Measurements from ENCODE around the gene CLIC3.

The CLIC3 gene

GRCh38 chr9:136960938-136961275 lies 35.5 kb downstream of the CLIC3 start:
- H3K36me3 ChIP-seq (ENCODE audit: control insufficient read depth in 5 of 5, insufficient read depth in 5 of 5, low read length in 5 of 5): no peaks in the 10 kb centered on the region
- H3K4me1 ChIP-seq (ENCODE audit: control insufficient read depth in 5 of 5, insufficient read depth in 5 of 5, low read length in 5 of 5): peaks cover 2 to 22% (median 12%) of the 10 kb centered on the region in 5 donors
- peaks cover 0 to 4% (median 0%) of the 10 kb centered on the region in 5 donors for H3K9me3 ChIP-seq (ENCODE audit: control insufficient read depth in 5 of 5, low read length in 5 of 5)
- H3K27ac ChIP-seq (ENCODE audit: low read depth, low read length): no peak overlapping the region
- no peak overlapping the region for H3K9ac ChIP-seq (ENCODE audit: low read length in 5 of 5)
- H3K27me3 ChIP-seq (ENCODE audit: control insufficient read depth in 5 of 5, insufficient read depth in 4 of 5, low read length in 5 of 5): peaks cover 0 to 3% (median 0%) of the 10 kb centered on the region in 5 donors
- H3K4me3 ChIP-seq (ENCODE audit: low read depth in 1 of 5, low read length in 5 of 5): no peak overlapping the region

GRCh38 chr9:136960212-136960937 lies 36.0 kb downstream of the CLIC3 start:
- Histone ChIP-seq H3K9ac (ENCODE audit: low read length in 5 of 5) (no peak overlapping the region), H3K9me3 (ENCODE audit: control insufficient read depth in 5 of 5, low read length in 5 of 5) (peaks cover 0 to 4% (median 0%) of the 10 kb centered on the region in 5 donors), H3K27ac (ENCODE audit: low read depth, low read length) (no peak overlapping the region), H3K36me3 (ENCODE audit: control insufficient read depth in 5 of 5, insufficient read depth in 5 of 5, low read length in 5 of 5) (no peaks in the 10 kb centered on the region), H3K4me1 (ENCODE audit: control insufficient read depth in 5 of 5, insufficient read depth in 5 of 5, low read length in 5 of 5) (peaks cover 2 to 20% (median 12%) of the 10 kb centered on the region in 5 donors), H3K27me3 (ENCODE audit: control insufficient read depth in 5 of 5, insufficient read depth in 4 of 5, low read length in 5 of 5) (no peaks in the 10 kb centered on the region), H3K4me3 (ENCODE audit: low read depth in 1 of 5, low read length in 5 of 5) (no peak overlapping the region)

GRCh38 chr9:136958898-136959850 lies 37.2 kb downstream of the CLIC3 start:
- no peak overlapping the region for H3K27ac ChIP-seq (ENCODE audit: low read depth, low read length)
- no peak overlapping the region for H3K4me3 ChIP-seq (ENCODE audit: low read depth in 1 of 5, low read length in 5 of 5)
- H3K27me3 ChIP-seq (ENCODE audit: control insufficient read depth in 5 of 5, insufficient read depth in 4 of 5, low read length in 5 of 5): peaks cover 0 to 4% (median 0%) of the 10 kb centered on the region in 5 donors
- H3K9me3 ChIP-seq (ENCODE audit: control insufficient read depth in 5 of 5, low read length in 5 of 5): peaks cover 0 to 4% (median 0%) of the 10 kb centered on the region in 5 donors
- H3K36me3 ChIP-seq (ENCODE audit: control insufficient read depth in 5 of 5, insufficient read depth in 5 of 5, low read length in 5 of 5): no peaks in the 10 kb centered on the region
- H3K9ac ChIP-seq (ENCODE audit: low read length in 5 of 5): no peak overlapping the region
- peaks cover 2 to 19% (median 9%) of the 10 kb centered on the region in 5 donors for H3K4me1 ChIP-seq (ENCODE audit: control insufficient read depth in 5 of 5, insufficient read depth in 5 of 5, low read length in 5 of 5)

GRCh38 chr9:136958473-136958872 lies 37.9 kb downstream of the CLIC3 start:
- H3K9ac ChIP-seq (ENCODE audit: low read length in 5 of 5): no peak overlapping the region
- H3K36me3 ChIP-seq (ENCODE audit: control insufficient read depth in 5 of 5, insufficient read depth in 5 of 5, low read length in 5 of 5): no peaks in the 10 kb centered on the region
- peaks cover 0 to 4% (median 0%) of the 10 kb centered on the region in 5 donors for H3K27me3 ChIP-seq (ENCODE audit: control insufficient read depth in 5 of 5, insufficient read depth in 4 of 5, low read length in 5 of 5)
- peaks cover 2 to 19% (median 9%) of the 10 kb centered on the region in 5 donors for H3K4me1 ChIP-seq (ENCODE audit: control insufficient read depth in 5 of 5, insufficient read depth in 5 of 5, low read length in 5 of 5)
- H3K9me3 ChIP-seq (ENCODE audit: control insufficient read depth in 5 of 5, low read length in 5 of 5): peaks cover 0 to 4% (median 0%) of the 10 kb centered on the region in 5 donors
- H3K4me3 ChIP-seq (ENCODE audit: low read depth in 1 of 5, low read length in 5 of 5): no peak overlapping the region
- H3K27ac ChIP-seq (ENCODE audit: low read depth, low read length): no peak overlapping the region

GRCh38 chr9:136957901-136958300 lies 38.5 kb downstream of the CLIC3 start:
- Histone ChIP-seq H3K4me3 (ENCODE audit: low read depth in 1 of 5, low read length in 5 of 5) (no peak overlapping the region), H3K4me1 (ENCODE audit: control insufficient read depth in 5 of 5, insufficient read depth in 5 of 5, low read length in 5 of 5) (peaks cover 2 to 15% (median 9%) of the 10 kb centered on the region in 5 donors), H3K9me3 (ENCODE audit: control insufficient read depth in 5 of 5, low read length in 5 of 5) (peaks cover 0 to 4% (median 0%) of the 10 kb centered on the region in 5 donors), H3K9ac (ENCODE audit: low read length in 5 of 5) (no peak overlapping the region), H3K27ac (ENCODE audit: low read depth, low read length) (no peak overlapping the region), H3K36me3 (ENCODE audit: control insufficient read depth in 5 of 5, insufficient read depth in 5 of 5, low read length in 5 of 5) (no peaks in the 10 kb centered on the region), H3K27me3 (ENCODE audit: control insufficient read depth in 5 of 5, insufficient read depth in 4 of 5, low read length in 5 of 5) (peaks cover 0 to 4% (median 0%) of the 10 kb centered on the region in 5 donors)

- no peak overlapping the region for H3K27ac ChIP-seq (ENCODE audit: low read depth, low read length)
- H3K9ac ChIP-seq (ENCODE audit: low read length in 5 of 5): no peak overlapping the region
- no peak overlapping the region for H3K4me3 ChIP-seq (ENCODE audit: low read depth in 1 of 5, low read length in 5 of 5)
- peaks cover 2 to 14% (median 9%) of the 10 kb centered on the region in 5 donors for H3K4me1 ChIP-seq (ENCODE audit: control insufficient read depth in 5 of 5, insufficient read depth in 5 of 5, low read length in 5 of 5)
- H3K27me3 ChIP-seq (ENCODE audit: control insufficient read depth in 5 of 5, insufficient read depth in 4 of 5, low read length in 5 of 5): peaks cover 0 to 4% (median 0%) of the 10 kb centered on the region in 5 donors
- H3K9me3 ChIP-seq (ENCODE audit: control insufficient read depth in 5 of 5, low read length in 5 of 5): peaks cover 0 to 4% (median 0%) of the 10 kb centered on the region in 5 donors
- no peaks in the 10 kb centered on the region for H3K36me3 ChIP-seq (ENCODE audit: control insufficient read depth in 5 of 5, insufficient read depth in 5 of 5, low read length in 5 of 5)
Measured at GRCh38 chr9:136957461-136957860, 38.9 kb downstream of the CLIC3 start.

- Histone ChIP-seq H3K36me3 (ENCODE audit: control insufficient read depth in 5 of 5, insufficient read depth in 5 of 5, low read length in 5 of 5) (no peaks in the 10 kb centered on the region), H3K9me3 (ENCODE audit: control insufficient read depth in 5 of 5, low read length in 5 of 5) (peaks cover 0 to 4% (median 0%) of the 10 kb centered on the region in 5 donors), H3K9ac (ENCODE audit: low read length in 5 of 5) (no peak overlapping the region)
Measured at GRCh38 chr9:136956604-136957003, 39.8 kb downstream of the CLIC3 start.

GRCh38 chr9:136955943-136956335 lies 40.4 kb downstream of the CLIC3 start:
- Histone ChIP-seq H3K9ac (ENCODE audit: low read length in 5 of 5) (no peak overlapping the region), H3K27ac (ENCODE audit: low read depth, low read length) (no peak overlapping the region), H3K36me3 (ENCODE audit: control insufficient read depth in 5 of 5, insufficient read depth in 5 of 5, low read length in 5 of 5) (no peaks in the 10 kb centered on the region), H3K9me3 (ENCODE audit: control insufficient read depth in 5 of 5, low read length in 5 of 5) (peaks cover 0 to 4% (median 0%) of the 10 kb centered on the region in 5 donors), H3K4me3 (ENCODE audit: low read depth in 1 of 5, low read length in 5 of 5) (no peak overlapping the region), H3K4me1 (ENCODE audit: control insufficient read depth in 5 of 5, insufficient read depth in 5 of 5, low read length in 5 of 5) (peaks cover 0 to 2% (median 1%) of the 10 kb centered on the region in 5 donors), H3K27me3 (ENCODE audit: control insufficient read depth in 5 of 5, insufficient read depth in 4 of 5, low read length in 5 of 5) (peaks cover 0 to 4% (median 0%) of the 10 kb centered on the region in 5 donors)

More at GRCh38 chr9:136956604-136957003, 39.8 kb downstream of the CLIC3 start:
- H3K27me3 ChIP-seq (ENCODE audit: control insufficient read depth in 5 of 5, insufficient read depth in 4 of 5, low read length in 5 of 5): peaks cover 0 to 4% (median 0%) of the 10 kb centered on the region in 5 donors
- H3K4me3 ChIP-seq (ENCODE audit: low read depth in 1 of 5, low read length in 5 of 5): no peak overlapping the region
- H3K4me1 ChIP-seq (ENCODE audit: control insufficient read depth in 5 of 5, insufficient read depth in 5 of 5, low read length in 5 of 5): peaks cover 2 to 9% (median 7%) of the 10 kb centered on the region in 5 donors
- H3K27ac ChIP-seq (ENCODE audit: low read depth, low read length): no peak overlapping the region

- peaks cover 0 to 4% (median 0%) of the 10 kb centered on the region in 5 donors for H3K9me3 ChIP-seq (ENCODE audit: control insufficient read depth in 5 of 5, low read length in 5 of 5)
- H3K27ac ChIP-seq (ENCODE audit: low read depth, low read length): no peak overlapping the region
- H3K4me1 ChIP-seq (ENCODE audit: control insufficient read depth in 5 of 5, insufficient read depth in 5 of 5, low read length in 5 of 5): peaks cover 0 to 4% (median 3%) of the 10 kb centered on the region in 5 donors
- peaks cover 0 to 4% (median 0%) of the 10 kb centered on the region in 5 donors for H3K27me3 ChIP-seq (ENCODE audit: control insufficient read depth in 5 of 5, insufficient read depth in 4 of 5, low read length in 5 of 5)
- H3K9ac ChIP-seq (ENCODE audit: low read length in 5 of 5): no peak overlapping the region
- H3K36me3 ChIP-seq (ENCODE audit: control insufficient read depth in 5 of 5, insufficient read depth in 5 of 5, low read length in 5 of 5): no peaks in the 10 kb centered on the region
- no peak overlapping the region for H3K4me3 ChIP-seq (ENCODE audit: low read depth in 1 of 5, low read length in 5 of 5)
Measured at GRCh38 chr9:136955202-136955942, 41.0 kb downstream of the CLIC3 start.

All from subcutaneous abdominal adipose tissue (tissue), 5 donors.